Endodermal cell (in vitro differentiated cells): ENCODE data around the gene MADCAM1. TPM values are rescaled to one million over a fixed set of nuclear protein-coding genes. Genes with fewer than 3 reads are reported as not detected.

Experiments
- DNase-seq: peaks from one replicate; pipeline ENCODE4 v3.0.0-alpha.2; 2017
- H3K27ac ChIP-seq: 2 replicates; pipeline ENCODE4 v1.5.1; 2013; ENCODE audit warnings: mild to moderate bottlenecking, low read depth, low read length, moderate library complexity
- H3K27me3 ChIP-seq: 2 replicates; pipeline ENCODE4 v1.6.1; 2013; ENCODE audit warnings: mild to moderate bottlenecking, low read length, moderate library complexity; ENCODE audit not compliant: insufficient read depth, control insufficient read depth, poor library complexity, severe bottlenecking
- H3K36me3 ChIP-seq: 2 replicates; pipeline ENCODE4 v1.7.0; 2013; ENCODE audit warnings: mild to moderate bottlenecking, low read length, moderate library complexity; ENCODE audit not compliant: control insufficient read depth, insufficient read depth
- H3K4me1 ChIP-seq: one replicate; pipeline ENCODE4 v1.7.0; 2013; ENCODE audit warnings: low read length; ENCODE audit not compliant: control insufficient read depth, insufficient read depth
- H3K4me3 ChIP-seq: 2 replicates; pipeline ENCODE4 v1.5.1; 2013; ENCODE audit warnings: mild to moderate bottlenecking, low read length, moderate library complexity
- H3K9ac ChIP-seq: 2 replicates; pipeline ENCODE4 v1.6.1; 2013; ENCODE audit warnings: mild to moderate bottlenecking, low read length, moderate library complexity; ENCODE audit not compliant: poor library complexity, severe bottlenecking; ENCODE audit errors: extremely low read depth
- H3K9me3 ChIP-seq: 2 replicates; pipeline ENCODE4 v1.6.1; 2013; ENCODE audit warnings: mild to moderate bottlenecking, low read length, moderate library complexity; ENCODE audit not compliant: control insufficient read depth
- H3K27ac Mint-ChIP-seq: 2 replicates; pipeline ENCODE4 v1.8.0; 2020; ENCODE audit warnings: mixed read lengths
- H3K27me3 Mint-ChIP-seq: 2 replicates; pipeline ENCODE4 v1.8.0; 2021; ENCODE audit warnings: mild to moderate bottlenecking, mixed read lengths; ENCODE audit not compliant: insufficient read depth
- H3K36me3 Mint-ChIP-seq: 2 replicates; pipeline ENCODE4 v1.8.0; 2020; ENCODE audit warnings: low read depth, mixed read lengths
- H3K4me1 Mint-ChIP-seq: 2 replicates; pipeline ENCODE4 v1.8.0; 2020; ENCODE audit warnings: mixed read lengths
- H3K4me3 Mint-ChIP-seq: 2 replicates; pipeline ENCODE4 v1.8.0; 2020; ENCODE audit warnings: mild to moderate bottlenecking, moderate library complexity, mixed read lengths
- H3K9me3 Mint-ChIP-seq: 2 replicates; pipeline ENCODE4 v1.8.0; 2020; ENCODE audit warnings: mild to moderate bottlenecking, mixed read lengths
- WGBS, 2 experiments: methylation state at CpG; one replicate each; pipeline versions ENCODE4 v1.1.5 to v1.1.7; 2013; ENCODE audit warnings: missing lambda C conversion rate in 2 of 2, mixed read lengths in 1 of 2; ENCODE audit not compliant: insufficient coverage in 1 of 2, insufficient read length in 1 of 2; 5-methylcytosine and 5-hydroxymethylcytosine counted together
- total RNA-seq, 2 donors: library from RNA; stranded (reverse); fragmentation: NEBNext Ultra II Directional in 1 of 2; extraction: Animal tissue kit (Norgen Biotek cat#: 25700) in 1 of 2; gene quantifications; 2 replicates in 1 of 2; 3 replicates in 1 of 2; pipeline ENCODE4 v1.2.1, GENCODE V29; 2021
- TF ChIP-seq, protein P1 (sequence below): fragments of 200-600 bp; sonication (generic); conservative IDR thresholded peaks from 2 replicates; pipeline ENCODE4 v1.5.0; 2021; ENCODE audit warnings: antibody characterized with exemption, mild to moderate bottlenecking

MADCAM1 gene
- total RNA-seq, 2 donors from 2014 or later: 0.46 to 1.5 TPM

DNA sequence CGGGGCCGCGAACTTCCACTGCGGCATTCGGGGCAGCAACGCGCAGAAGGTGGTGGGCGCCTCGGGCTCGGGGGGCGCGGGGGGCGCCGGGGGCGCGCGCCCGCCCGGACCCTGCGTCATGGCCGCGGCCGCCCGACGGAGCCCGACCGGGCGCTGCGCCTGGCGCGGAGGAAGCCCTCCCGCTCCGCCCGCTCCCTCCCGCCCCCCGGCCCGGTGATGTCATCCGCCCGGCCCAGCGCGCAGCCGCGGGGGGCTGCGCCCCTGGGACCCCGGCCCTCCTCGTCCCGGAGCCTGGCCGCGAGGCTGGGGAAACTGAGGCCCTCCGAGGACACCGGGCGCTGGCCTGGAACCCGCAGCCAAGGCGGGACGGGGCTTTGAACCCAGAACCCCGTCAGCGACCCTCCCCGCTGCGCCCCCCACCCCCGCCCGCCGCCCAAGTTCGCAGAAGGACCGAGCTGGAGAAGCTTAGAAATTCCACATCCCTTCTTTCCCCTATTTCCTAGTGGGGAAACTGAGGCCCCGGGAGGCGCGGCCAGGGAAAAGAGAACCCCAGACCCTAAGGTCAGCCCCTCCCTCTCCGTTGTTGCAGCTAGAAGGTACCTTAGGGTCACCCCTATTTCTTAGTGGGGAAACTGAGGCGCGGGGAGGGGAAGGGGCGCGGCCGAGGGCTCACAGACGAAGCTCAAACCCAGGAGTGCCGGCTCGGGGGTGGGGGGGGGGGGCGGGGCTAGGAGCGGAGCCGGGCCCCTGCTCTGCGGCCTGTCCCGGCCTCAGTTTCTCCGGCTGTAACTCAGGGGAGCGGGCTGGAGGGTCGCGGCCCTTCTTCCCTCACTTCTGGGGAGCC is 35.2 kb upstream of the MADCAM1 start, which contains the start of gene SHC2:
Gene SHC2, minus strand, starts transcription at position 157 of the 844 bp plus-strand sequence. Its CDS starts 37 bp downstream, at position 120.
- no peaks in the 10 kb centered on the region for H3K4me1 ChIP-seq
- peaks cover 7% of the 10 kb centered on the region for H3K27me3 Mint-ChIP-seq
- no peaks in the 10 kb centered on the region for H3K36me3 ChIP-seq
- DNase-seq: no peak
- H3K27ac Mint-ChIP-seq: peak within 1 kb of the TSS; percentile 94
- H3K4me1 Mint-ChIP-seq: peaks cover 3% of the 10 kb centered on the region
- peak within 1 kb of the TSS; percentile 79 for H3K4me3 Mint-ChIP-seq
- no peaks in the 10 kb centered on the region for H3K27me3 ChIP-seq
- TF ChIP-seq, protein P1, sequence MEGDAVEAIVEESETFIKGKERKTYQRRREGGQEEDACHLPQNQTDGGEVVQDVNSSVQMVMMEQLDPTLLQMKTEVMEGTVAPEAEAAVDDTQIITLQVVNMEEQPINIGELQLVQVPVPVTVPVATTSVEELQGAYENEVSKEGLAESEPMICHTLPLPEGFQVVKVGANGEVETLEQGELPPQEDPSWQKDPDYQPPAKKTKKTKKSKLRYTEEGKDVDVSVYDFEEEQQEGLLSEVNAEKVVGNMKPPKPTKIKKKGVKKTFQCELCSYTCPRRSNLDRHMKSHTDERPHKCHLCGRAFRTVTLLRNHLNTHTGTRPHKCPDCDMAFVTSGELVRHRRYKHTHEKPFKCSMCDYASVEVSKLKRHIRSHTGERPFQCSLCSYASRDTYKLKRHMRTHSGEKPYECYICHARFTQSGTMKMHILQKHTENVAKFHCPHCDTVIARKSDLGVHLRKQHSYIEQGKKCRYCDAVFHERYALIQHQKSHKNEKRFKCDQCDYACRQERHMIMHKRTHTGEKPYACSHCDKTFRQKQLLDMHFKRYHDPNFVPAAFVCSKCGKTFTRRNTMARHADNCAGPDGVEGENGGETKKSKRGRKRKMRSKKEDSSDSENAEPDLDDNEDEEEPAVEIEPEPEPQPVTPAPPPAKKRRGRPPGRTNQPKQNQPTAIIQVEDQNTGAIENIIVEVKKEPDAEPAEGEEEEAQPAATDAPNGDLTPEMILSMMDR: no peak
- H3K9me3 ChIP-seq: no peaks in the 10 kb centered on the region
- peak within 1 kb of the TSS; percentile 89 for H3K27ac ChIP-seq
- peak within 1 kb of the TSS; percentile 86 for H3K9ac ChIP-seq
- peak within 1 kb of the TSS; percentile 86 for H3K4me3 ChIP-seq
- H3K36me3 Mint-ChIP-seq: peaks cover 11% of the 10 kb centered on the region
- H3K9me3 Mint-ChIP-seq: no peaks in the 10 kb centered on the region
- 1% methylated on average over 9 to 78 of the region's 85 CpGs for WGBS, 2 experiments

DNA sequence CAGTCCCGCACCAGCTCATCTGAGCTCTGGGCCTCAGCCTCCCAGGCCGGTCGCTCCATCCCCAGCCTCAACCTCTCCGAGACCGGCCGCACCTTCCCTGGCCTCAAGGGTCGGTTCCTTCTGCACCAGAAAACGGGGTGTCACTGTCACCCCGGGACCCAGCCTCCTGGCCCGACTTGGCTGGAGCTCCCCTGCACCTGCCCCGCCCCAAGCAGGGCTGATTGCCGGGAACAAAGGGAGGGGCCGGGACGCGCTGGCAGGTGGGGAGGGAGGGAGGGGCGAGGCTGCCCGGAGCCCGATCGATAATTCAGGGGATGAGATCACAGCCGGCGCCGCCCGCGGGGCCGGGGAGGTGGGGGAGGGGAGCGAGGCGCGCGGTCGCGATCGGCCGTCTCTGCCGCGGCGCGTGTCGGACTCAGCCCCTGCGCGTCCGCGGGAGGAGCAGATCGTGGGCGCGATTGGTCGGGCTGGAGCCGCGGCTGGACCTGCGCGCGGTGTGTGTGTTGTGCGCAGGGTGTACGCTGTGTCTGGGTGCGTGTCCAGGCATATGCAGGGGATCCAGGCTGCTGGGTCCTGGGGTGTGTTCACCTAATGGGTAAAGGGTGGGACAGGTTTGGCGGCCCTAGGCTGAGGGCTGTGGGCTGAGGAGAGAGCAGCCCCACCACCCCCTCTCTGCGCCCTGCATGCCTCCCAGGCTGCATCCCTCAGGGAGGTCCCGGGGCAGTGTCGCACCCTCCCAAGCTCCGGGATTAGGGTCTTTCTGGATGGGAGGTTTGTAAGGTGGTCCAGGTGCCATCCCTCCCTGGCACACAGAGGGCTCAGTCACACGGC is 34.4 kb upstream of the MADCAM1 start:
- peaks cover 6% of the 10 kb centered on the region for H3K36me3 Mint-ChIP-seq
- H3K27me3 Mint-ChIP-seq: peaks cover 7% of the 10 kb centered on the region
- no peaks in the 10 kb centered on the region for H3K9me3 ChIP-seq
- no peaks in the 10 kb centered on the region for H3K27me3 ChIP-seq
- H3K27ac ChIP-seq: no peak overlapping the region
- DNase-seq: peak; percentile 90
- H3K36me3 ChIP-seq: no peaks in the 10 kb centered on the region
- H3K4me1 ChIP-seq: no peaks in the 10 kb centered on the region
- WGBS, 2 experiments: 11 to 23% methylated on average over 12 to 59 of the region's 60 CpGs
- H3K27ac Mint-ChIP-seq: peak overlapping the region; percentile 44
- no peaks in the 10 kb centered on the region for H3K9me3 Mint-ChIP-seq
- TF ChIP-seq, protein P1: no peak
- peak overlapping the region; percentile 65 for H3K4me3 Mint-ChIP-seq
- peak overlapping the region; percentile 76 for H3K4me3 ChIP-seq
- peaks cover 3% of the 10 kb centered on the region for H3K4me1 Mint-ChIP-seq
- H3K9ac ChIP-seq: peak overlapping the region; percentile 44

DNA sequence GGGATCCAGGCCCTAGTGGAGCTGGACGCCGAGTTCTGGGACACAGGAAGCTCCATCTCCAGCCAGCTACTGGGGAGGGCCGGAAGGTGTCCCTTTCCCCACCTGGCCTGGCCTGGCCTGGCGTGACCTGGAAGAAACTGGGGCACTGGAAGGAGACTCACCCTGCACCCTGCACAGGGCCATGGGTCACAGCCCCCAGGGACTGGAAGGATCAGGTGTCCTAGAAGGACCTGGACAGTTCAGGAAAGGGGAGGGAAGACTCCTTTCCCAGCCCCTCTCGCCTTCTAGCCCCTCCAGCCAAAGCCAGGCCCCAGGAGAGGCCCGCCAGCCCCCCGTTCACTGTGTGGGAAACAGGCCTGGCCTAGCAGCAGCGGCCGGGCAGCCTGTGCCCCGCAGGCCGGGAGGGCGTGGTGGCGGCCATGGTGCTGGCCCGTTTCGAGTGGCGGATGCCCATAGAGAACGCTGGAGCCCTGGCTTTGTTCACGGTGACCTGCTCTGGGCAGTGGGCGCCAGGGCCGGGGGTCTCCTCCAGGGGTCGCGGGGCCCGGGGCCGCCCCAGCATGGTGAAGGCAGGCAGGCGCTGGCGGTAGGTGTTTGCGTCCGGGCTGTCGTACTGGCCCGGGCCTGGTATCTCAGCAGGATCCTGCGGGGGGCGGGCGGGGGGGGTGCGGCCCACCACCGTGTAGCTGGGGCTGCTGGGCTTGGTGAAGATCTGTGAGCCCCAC is 32.6 kb upstream of the MADCAM1 start:
- Histone ChIP-seq H3K27ac (no peak overlapping the region), H3K27me3 (no peaks in the 10 kb centered on the region), H3K9ac (no peak overlapping the region), H3K36me3 (no peaks in the 10 kb centered on the region), H3K9me3 (no peaks in the 10 kb centered on the region), H3K4me3 (no peak overlapping the region), H3K4me1 (no peaks in the 10 kb centered on the region)
- 92 to 94% methylated on average over 24 to 35 of the region's 35 CpGs for WGBS, 2 experiments
- no peaks in the 10 kb centered on the region for H3K36me3 Mint-ChIP-seq
- DNase-seq: peak; percentile 38
- TF ChIP-seq, protein P1: no peak
- peaks cover 12% of the 10 kb centered on the region for H3K27me3 Mint-ChIP-seq
- H3K4me1 Mint-ChIP-seq: peaks cover 3% of the 10 kb centered on the region
- no peak overlapping the region for H3K4me3 Mint-ChIP-seq
- H3K27ac Mint-ChIP-seq: no peak overlapping the region
- H3K9me3 Mint-ChIP-seq: no peaks in the 10 kb centered on the region
